HepG2 (cell line): ENCODE measurements around the gene FIBCD1. TPM values are rescaled to one million over a fixed set of nuclear protein-coding genes. Genes with fewer than 3 reads are reported as not detected.

Source experiments
- ATAC-seq: fragments of 200-7000 bp; cut with Tn5 transposase; 3 replicates; pipeline ENCODE4 v1.9.1; 2020; ENCODE audit warnings: mild to moderate bottlenecking, moderate library complexity
- BruUV-seq: library from RNA; stranded (reverse); fragments of 400-500 nt; replicated peaks from 2 replicates; lab custom pipeline; 2021; lab: Mats Ljungman, UMichigan
- CTCF ChIA-PET: fragments of 300-600 bp; formaldehyde crosslinking; extraction: SDS; loops from one replicate; lab custom pipeline; 2021; ENCODE audit warnings: low total read pairs, inconsistent platforms, low intra/inter-chr PET ratio; lab: Yijun Ruan, JAX
- POLR2A ChIA-PET: fragments of 350-600 bp; sonication (Branson Sonifier 250); formaldehyde crosslinking; loops from one replicate; lab custom pipeline; 2020; ENCODE audit warnings: antibody characterized with exemption, inconsistent platforms; lab: Yijun Ruan, JAX
- DNase-seq: peaks from one replicate; pipeline ENCODE4 v3.0.0-alpha.2; 2015; ENCODE audit warnings: low spot score
- FAIRE-seq: peaks from 3 replicates; lab custom pipeline; 2011; peaks lifted over from hg19 to GRCh38; lab: Jason Lieb, UNC
- H2AFZ ChIP-seq: one replicate; pipeline ENCODE4 v1.6.1; 2011; ENCODE audit warnings: low read length, inconsistent platforms
- H3K27ac ChIP-seq: fragments of 300-600 bp; 3 replicates; pipeline ENCODE4 v1.8.0; 2011; ENCODE audit warnings: mixed run types, mild to moderate bottlenecking, mixed read lengths, low read length, inconsistent platforms; ENCODE audit not compliant: insufficient read depth; ENCODE audit errors: extremely low read length
- H3K27me3 ChIP-seq, 2 experiments: fragments of 200-600 bp in 1 of 2; 2 replicates in 1 of 2; 3 replicates in 1 of 2; pipeline versions ENCODE4 v1.6.0 to v1.8.0; 2011; ENCODE audit warnings: low read length in 2 of 2, mild to moderate bottlenecking in 2 of 2, moderate library complexity in 2 of 2, inconsistent platforms in 1 of 2; ENCODE audit not compliant: insufficient read depth in 2 of 2, control insufficient read depth in 1 of 2
- H3K36me3 ChIP-seq, 2 experiments: fragments of 200-600 bp in 1 of 2; replicated peaks in 1 of 2; 2 replicates in 1 of 2; 3 replicates in 1 of 2; pipeline versions ENCODE4 v1.5.1 to v1.8.0; 2011; ENCODE audit warnings: low read length in 2 of 2, inconsistent platforms in 1 of 2; ENCODE audit not compliant: insufficient read depth in 2 of 2, control insufficient read depth in 1 of 2
- H3K4me1 ChIP-seq: 2 replicates; pipeline ENCODE4 v1.5.1; 2012; ENCODE audit warnings: low read length, inconsistent platforms; ENCODE audit not compliant: insufficient read depth
- H3K4me2 ChIP-seq: 2 replicates; pipeline ENCODE4 v1.6.0; 2011; ENCODE audit warnings: low read depth, low read length, inconsistent platforms
- H3K4me3 ChIP-seq, 3 experiments: fragments of 200-600 bp in 1 of 3; sonication (generic), shearing (Covaris generic) in 1 of 3; replicated peaks in 1 of 3; 2 replicates each; pipeline ENCODE4 v1.5.1; 2011 to 2016; ENCODE audit warnings: low read length in 3 of 3, inconsistent platforms in 2 of 3, low read depth in 2 of 3, mild to moderate bottlenecking in 2 of 3, control low read depth in 1 of 3, mixed read lengths in 1 of 3; ENCODE audit not compliant: insufficient read depth in 1 of 3
- H3K79me2 ChIP-seq: one replicate; pipeline ENCODE4 v1.6.1; 2011; ENCODE audit warnings: low read length, inconsistent platforms; ENCODE audit not compliant: insufficient read depth
- H3K9ac ChIP-seq: 2 replicates; pipeline ENCODE4 v1.6.0; 2011; ENCODE audit warnings: mild to moderate bottlenecking, low read depth, low read length, inconsistent platforms; ENCODE audit not compliant: insufficient read depth
- H3K9me3 ChIP-seq: 2 replicates; pipeline ENCODE4 v1.5.1; 2012; ENCODE audit warnings: mild to moderate bottlenecking, low read length
- H4K20me1 ChIP-seq: 2 replicates; pipeline ENCODE4 v1.6.0; 2011; ENCODE audit warnings: inconsistent platforms, mild to moderate bottlenecking, low read length, moderate library complexity; ENCODE audit not compliant: insufficient read depth
- HMG20B ChIP-seq: conservative IDR thresholded peaks from 2 replicates; pipeline ENCODE4 v1.6.1; 2016; ENCODE audit warnings: missing genetic modification reagents, missing compliant biosample characterization
- SALL2 ChIP-seq: sonication (generic); formaldehyde crosslinking; IDR thresholded peaks from 2 replicates; pipeline ENCODE4 v1.8.1; 2023; ENCODE audit warnings: mild to moderate bottlenecking, missing genetic modification reagents, inconsistent platforms
- TCF7 ChIP-seq: sonication (generic); IDR thresholded peaks from 2 replicates; pipeline ENCODE4 v1.6.1; 2016; ENCODE audit warnings: antibody characterized with exemption, low read depth
- ZNF468 ChIP-seq: sonication (generic); formaldehyde crosslinking; IDR thresholded peaks from 2 replicates; pipeline ENCODE4 v1.8.0; 2022; ENCODE audit warnings: mild to moderate bottlenecking, moderate library complexity, missing genetic modification reagents
- WGBS: methylation state at CpG from one replicate; pipeline ENCODE4 v1.1.6; 2017; ENCODE audit warnings: low lambda C conversion rate; 5-methylcytosine and 5-hydroxymethylcytosine counted together
- in situ Hi-C: cut with HindIII; loops from 2 replicates; pipeline ENCODE4 v1.10.0; 2017; ENCODE audit warnings: low pct_unique_long_range_greater_than_20kb; ENCODE audit not compliant: extremely low pct_ligation_motif_present
- intact Hi-C: fragments of 100-400 bp; cut with micrococcal nuclease; formaldehyde crosslinking; loops from one replicate; pipeline ENCODE4 v1.10.0; 2022; ENCODE audit not compliant: unreplicated experiment
- polyA plus RNA-seq, 8 experiments: library from polyadenylated mRNA; depleted of rRNA in 3 of 8; stranded (reverse) in 7 of 8; unstranded in 1 of 8; fragments of >200 nt; fragmentation: Illumina TruSeq in 4 of 8; extraction: Trizol in 4 of 8; gene quantifications; 2 replicates each; pipeline versions ENCODE4 v1.2.1 to v1.2.3, GENCODE V29; 2011 to 2016; ENCODE audit warnings: low read depth in 4 of 8, missing spikeins in 1 of 8, mixed read lengths in 1 of 8; ENCODE audit not compliant: insufficient read depth in 1 of 8
- total RNA-seq, 5 experiments: library from RNA; depleted of rRNA; stranded (reverse); fragments of >200 nt; fragmentation: Illumina TruSeq; extraction: Trizol; gene quantifications; 2 replicates each; pipeline ENCODE4 v1.2.3, GENCODE V29; 2016; ENCODE audit warnings: low read depth in 1 of 5
- TF ChIP-seq, protein P1 (sequence below): sonication (generic); formaldehyde crosslinking; IDR thresholded peaks from 2 replicates; pipeline ENCODE4 v1.5.0; 2020; ENCODE audit warnings: missing genetic modification reagents
- TF ChIP-seq, protein P2 (sequence below): sonication (generic); formaldehyde crosslinking; IDR thresholded peaks from 2 replicates; pipeline ENCODE4 v1.4.0; 2020; ENCODE audit warnings: missing genetic modification reagents
- TF ChIP-seq, protein P3 (sequence below): sonication (generic); formaldehyde crosslinking; IDR thresholded peaks from 2 replicates; pipeline ENCODE4 v1.8.0; 2022; ENCODE audit warnings: low read depth, missing genetic modification reagents

Gene FIBCD1
- total and polyA plus RNA-seq, 2 of the 13 experiments (the other 11 are each of a cell fraction or from before 2014, with no cell fraction given) = 0.55 to 0.89 TPM

DNA sequence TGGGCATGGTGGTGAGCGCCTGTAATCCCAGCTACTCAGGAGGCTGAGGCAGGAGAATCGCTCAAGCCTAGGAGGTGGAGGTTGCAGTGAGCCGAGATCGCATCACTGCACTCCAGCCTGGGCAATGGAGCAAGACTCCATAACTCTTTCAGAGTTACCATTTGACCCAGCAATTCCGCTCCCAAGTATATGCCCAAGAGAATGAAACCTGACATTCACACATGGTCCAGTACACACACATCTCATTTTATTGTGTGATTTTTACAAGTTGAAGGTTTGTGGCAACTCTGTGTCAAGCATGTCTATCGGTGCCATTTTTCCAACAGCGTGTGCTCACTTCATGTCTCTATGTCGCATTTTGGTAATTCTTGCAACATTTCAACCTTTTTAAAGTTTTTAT, 24.9 kb upstream of the FIBCD1 start:
- no peak overlapping the region for H3K9ac ChIP-seq
- H3K27ac ChIP-seq = no peak overlapping the region
- TF ChIP-seq SALL2 (CRISPR knock-in tag) = no peak
- TF ChIP-seq, protein P1, sequence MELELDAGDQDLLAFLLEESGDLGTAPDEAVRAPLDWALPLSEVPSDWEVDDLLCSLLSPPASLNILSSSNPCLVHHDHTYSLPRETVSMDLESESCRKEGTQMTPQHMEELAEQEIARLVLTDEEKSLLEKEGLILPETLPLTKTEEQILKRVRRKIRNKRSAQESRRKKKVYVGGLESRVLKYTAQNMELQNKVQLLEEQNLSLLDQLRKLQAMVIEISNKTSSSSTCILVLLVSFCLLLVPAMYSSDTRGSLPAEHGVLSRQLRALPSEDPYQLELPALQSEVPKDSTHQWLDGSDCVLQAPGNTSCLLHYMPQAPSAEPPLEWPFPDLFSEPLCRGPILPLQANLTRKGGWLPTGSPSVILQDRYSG = no peak
- TF ChIP-seq HMG20B (CRISPR knock-in tag) = no peak
- no peak for TF ChIP-seq TCF7
- no peaks in the 10 kb centered on the region for H4K20me1 ChIP-seq
- intact Hi-C loops (no loop called here), in situ Hi-C loops (no loop called here)
- ChIA-PET POLR2A (no interaction called here), CTCF (no interaction called here)
- H3K79me2 ChIP-seq = no peaks in the 10 kb centered on the region
- BruUV-seq = no TSS peak
- no peaks in the 10 kb centered on the region for H3K36me3 ChIP-seq
- ATAC-seq = no peak
- no peak for DNase-seq
- H3K9me3 ChIP-seq = no peaks in the 10 kb centered on the region
- no peak overlapping the region for H2AFZ ChIP-seq
- no peak overlapping the region for H3K4me2 ChIP-seq
- H3K4me3 ChIP-seq = no peak overlapping the region
- peaks cover 2 to 71% of the 10 kb centered on the region in 2 experiments; a peak in 4 of 5 replicates for H3K27me3 ChIP-seq
- no peak for FAIRE-seq
- 49% methylated on average over 6 of the region's 8 CpGs for WGBS
- no peaks in the 10 kb centered on the region for H3K4me1 ChIP-seq

DNA sequence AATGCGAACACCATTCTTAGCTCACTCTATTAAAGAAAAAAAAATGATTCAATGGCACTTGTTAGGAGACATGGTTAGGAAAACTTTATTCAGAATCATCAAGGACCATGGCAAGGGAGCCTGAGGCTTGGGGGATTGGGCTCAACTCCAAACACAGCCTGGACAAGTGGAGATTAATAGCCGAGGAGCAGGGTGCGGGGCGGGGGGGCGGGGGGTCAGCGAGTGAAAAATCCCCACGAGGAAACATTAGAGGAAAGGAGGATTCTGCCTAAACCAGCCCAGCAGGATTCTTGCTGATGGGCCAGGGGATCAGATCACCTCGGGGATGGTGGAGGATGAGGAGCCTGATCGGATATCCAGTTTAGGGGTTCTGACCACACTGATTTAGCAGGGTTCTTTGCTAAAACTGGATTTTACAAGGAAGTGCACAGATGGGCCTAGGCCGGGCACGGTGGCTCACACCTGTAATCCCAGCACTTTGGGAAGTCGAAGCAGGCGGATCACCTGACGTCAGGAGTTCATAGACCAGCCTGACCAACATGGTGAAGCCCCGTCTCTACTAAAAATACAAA, 24.4 kb upstream of the FIBCD1 start:
- no peak for FAIRE-seq
- intact Hi-C loops = no loop called here
- Histone ChIP-seq H3K79me2 (no peaks in the 10 kb centered on the region), H2AFZ (no peak overlapping the region), H3K4me1 (no peaks in the 10 kb centered on the region), H3K27ac (no peak overlapping the region), H3K27me3 (peaks cover 2 to 71% of the 10 kb centered on the region in 2 experiments; a peak in 4 of 5 replicates), H3K4me3 (no peak overlapping the region), H4K20me1 (no peaks in the 10 kb centered on the region), H3K9me3 (peaks cover 4% of the 10 kb centered on the region), H3K9ac (no peak overlapping the region), H3K4me2 (no peak overlapping the region), H3K36me3 (no peaks in the 10 kb centered on the region)
- no peak for DNase-seq
- 49% methylated on average over 15 of the region's 15 CpGs for WGBS
- in situ Hi-C loops = no loop called here
- no TSS peak for BruUV-seq
- POLR2A ChIA-PET = no interaction called here
- TF ChIP-seq ZNF468 (CRISPR knock-in tag) = no peak
- TF ChIP-seq, protein P2, sequence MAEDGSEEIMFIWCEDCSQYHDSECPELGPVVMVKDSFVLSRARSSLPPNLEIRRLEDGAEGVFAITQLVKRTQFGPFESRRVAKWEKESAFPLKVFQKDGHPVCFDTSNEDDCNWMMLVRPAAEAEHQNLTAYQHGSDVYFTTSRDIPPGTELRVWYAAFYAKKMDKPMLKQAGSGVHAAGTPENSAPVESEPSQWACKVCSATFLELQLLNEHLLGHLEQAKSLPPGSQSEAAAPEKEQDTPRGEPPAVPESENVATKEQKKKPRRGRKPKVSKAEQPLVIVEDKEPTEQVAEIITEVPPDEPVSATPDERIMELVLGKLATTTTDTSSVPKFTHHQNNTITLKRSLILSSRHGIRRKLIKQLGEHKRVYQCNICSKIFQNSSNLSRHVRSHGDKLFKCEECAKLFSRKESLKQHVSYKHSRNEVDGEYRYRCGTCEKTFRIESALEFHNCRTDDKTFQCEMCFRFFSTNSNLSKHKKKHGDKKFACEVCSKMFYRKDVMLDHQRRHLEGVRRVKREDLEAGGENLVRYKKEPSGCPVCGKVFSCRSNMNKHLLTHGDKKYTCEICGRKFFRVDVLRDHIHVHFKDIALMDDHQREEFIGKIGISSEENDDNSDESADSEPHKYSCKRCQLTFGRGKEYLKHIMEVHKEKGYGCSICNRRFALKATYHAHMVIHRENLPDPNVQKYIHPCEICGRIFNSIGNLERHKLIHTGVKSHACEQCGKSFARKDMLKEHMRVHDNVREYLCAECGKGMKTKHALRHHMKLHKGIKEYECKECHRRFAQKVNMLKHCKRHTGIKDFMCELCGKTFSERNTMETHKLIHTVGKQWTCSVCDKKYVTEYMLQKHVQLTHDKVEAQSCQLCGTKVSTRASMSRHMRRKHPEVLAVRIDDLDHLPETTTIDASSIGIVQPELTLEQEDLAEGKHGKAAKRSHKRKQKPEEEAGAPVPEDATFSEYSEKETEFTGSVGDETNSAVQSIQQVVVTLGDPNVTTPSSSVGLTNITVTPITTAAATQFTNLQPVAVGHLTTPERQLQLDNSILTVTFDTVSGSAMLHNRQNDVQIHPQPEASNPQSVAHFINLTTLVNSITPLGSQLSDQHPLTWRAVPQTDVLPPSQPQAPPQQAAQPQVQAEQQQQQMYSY = no peak
- TF ChIP-seq, protein P3, sequence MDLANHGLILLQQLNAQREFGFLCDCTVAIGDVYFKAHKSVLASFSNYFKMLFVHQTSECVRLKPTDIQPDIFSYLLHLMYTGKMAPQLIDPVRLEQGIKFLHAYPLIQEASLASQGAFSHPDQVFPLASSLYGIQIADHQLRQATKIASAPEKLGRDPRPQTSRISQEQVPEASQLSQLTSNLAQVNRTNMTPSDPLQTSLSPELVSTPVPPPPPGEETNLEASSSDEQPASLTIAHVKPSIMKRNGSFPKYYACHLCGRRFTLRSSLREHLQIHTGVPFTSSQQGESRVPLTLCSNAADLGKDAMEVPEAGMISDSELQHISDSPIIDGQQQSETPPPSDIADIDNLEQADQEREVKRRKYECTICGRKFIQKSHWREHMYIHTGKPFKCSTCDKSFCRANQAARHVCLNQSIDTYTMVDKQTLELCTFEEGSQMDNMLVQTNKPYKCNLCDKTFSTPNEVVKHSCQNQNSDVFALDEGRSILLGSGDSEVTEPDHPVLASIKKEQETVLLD (CRISPR knock-in tag) = no peak
- no peak for ATAC-seq
- CTCF ChIA-PET = no interaction called here
